Measurements from ENCODE around the gene FANCI. TPM values are rescaled to one million over a fixed set of nuclear protein-coding genes. Genes with fewer than 3 reads are reported as not detected.
"Not testable (repeated sequence)": the region's sequence is repeated elsewhere in the genome, so short reads cannot be mapped to it uniquely, and the experiment has no call there.

The FANCI gene
- total and polyA plus RNA-seq, 3 donors from 2014 or later = 45.0 to 63.6 (median 56.0) TPM

- no peaks in the 10 kb centered on the region for H3K27me3 ChIP-seq
- H3K36me3 ChIP-seq (ENCODE audit: low read depth, missing control alignments) = no peaks in the 10 kb centered on the region
- H3K4me3 ChIP-seq = peak overlapping the region; percentile 67 to 72
- TF ChIP-seq POLR2A (IDR thresholded peaks at IDR 0.05) = no peak
- no peak for TF ChIP-seq CTCF (IDR thresholded peaks at IDR 0.05)
- intact Hi-C loops (cut with DNase I; ENCODE audit: low total_unique reads) = no loop called here
- DNase-seq = no peak
- no peaks in the 10 kb centered on the region for H3K9me3 ChIP-seq
- peak overlapping the region in 1 of 2 donors; percentile 20 for H3K27ac ChIP-seq
- 12 to 34% methylated on average over 19 to 20 of the region's 20 CpGs for WGBS, 2 donors
- peaks cover 4% of the 10 kb centered on the region for H3K4me1 ChIP-seq
These were observed 611 bp upstream of the FANCI start for GRCh38 chr15:89243046-89243690.

- H3K9me3 ChIP-seq = no peaks in the 10 kb centered on the region
- peak overlapping the region; percentile 67 to 72 for H3K4me3 ChIP-seq
- intact Hi-C loops (cut with DNase I; ENCODE audit: low total_unique reads) = no loop called here
- H3K4me1 ChIP-seq = peaks cover 4% of the 10 kb centered on the region
- H3K27me3 ChIP-seq = no peaks in the 10 kb centered on the region
- 0% methylated on average over 5 to 6 of the region's 6 CpGs for WGBS, 2 donors
- DNase-seq = no peak
- H3K27ac ChIP-seq = no peak overlapping the region
- no peaks in the 10 kb centered on the region for H3K36me3 ChIP-seq (ENCODE audit: low read depth, missing control alignments)
- TF ChIP-seq POLR2A (IDR thresholded peaks at IDR 0.05) = no peak
- TF ChIP-seq CTCF (IDR thresholded peaks at IDR 0.05) = no peak
These were observed 760 bp downstream of the FANCI start for GRCh38 chr15:89244574-89244903.

- no peaks in the 10 kb centered on the region for H3K27me3 ChIP-seq
- no peak for DNase-seq
- no peak overlapping the region for H3K4me3 ChIP-seq
- intact Hi-C loops (cut with DNase I; ENCODE audit: low total_unique reads) = no loop called here
- H3K4me1 ChIP-seq = peaks cover 4% of the 10 kb centered on the region
- H3K9me3 ChIP-seq = no peaks in the 10 kb centered on the region
- no peak overlapping the region for H3K27ac ChIP-seq
- no peaks in the 10 kb centered on the region for H3K36me3 ChIP-seq (ENCODE audit: low read depth, missing control alignments)
- 74% methylated on average over 2 of the region's 2 CpGs for WGBS, 2 donors
- TF ChIP-seq POLR2A (IDR thresholded peaks at IDR 0.05) (no peak), CTCF (IDR thresholded peaks at IDR 0.05) (no peak)
These were observed 3.7 kb downstream of the FANCI start for GRCh38 chr15:89247446-89247845.

- intact Hi-C loops (cut with DNase I; ENCODE audit: low total_unique reads) = no loop called here
- H3K9me3 ChIP-seq = no peaks in the 10 kb centered on the region
- WGBS, 2 donors = 92 to 96% methylated on average over 2 of the region's 2 CpGs
These were observed 4.8 kb downstream of the FANCI start for GRCh38 chr15:89248584-89248983.

GRCh38 chr15:89250142-89250541 lies 6.4 kb downstream of the FANCI start:
- intact Hi-C loops (cut with DNase I; ENCODE audit: low total_unique reads); H3K4me1 ChIP-seq; DNase-seq; H3K4me3 ChIP-seq; H3K27me3 ChIP-seq; H3K27ac ChIP-seq; H3K36me3 ChIP-seq (ENCODE audit: low read depth, missing control alignments); H3K9me3 ChIP-seq: not testable (repeated sequence)
- 98 to 99% methylated on average over 5 of the region's 5 CpGs for WGBS, 2 donors

More at GRCh38 chr15:89248584-89248983, 4.8 kb downstream of the FANCI start:
- Histone ChIP-seq H3K4me1 (peaks cover 4% of the 10 kb centered on the region), H3K4me3 (no peak overlapping the region), H3K36me3 (ENCODE audit: low read depth, missing control alignments) (no peaks in the 10 kb centered on the region), H3K27ac (no peak overlapping the region), H3K27me3 (no peaks in the 10 kb centered on the region)
- no peak for DNase-seq
- TF ChIP-seq CTCF (IDR thresholded peaks at IDR 0.05) = no peak
- TF ChIP-seq POLR2A (IDR thresholded peaks at IDR 0.05) = no peak

GRCh38 chr15:89277281-89277680 lies 33.5 kb downstream of the FANCI start:
- H3K27ac ChIP-seq; H3K4me3 ChIP-seq; H3K27me3 ChIP-seq; H3K36me3 ChIP-seq (ENCODE audit: low read depth, missing control alignments); H3K9me3 ChIP-seq; DNase-seq; intact Hi-C loops (cut with DNase I; ENCODE audit: low total_unique reads); H3K4me1 ChIP-seq: not testable (repeated sequence)
- 93 to 99% methylated on average over 4 of the region's 4 CpGs for WGBS, 2 donors
